Measurements from ENCODE around the gene GPHN. TPM values are rescaled to one million over a fixed set of nuclear protein-coding genes. Genes with fewer than 3 reads are reported as not detected.
"Not testable (repeated sequence)": the region's sequence is repeated elsewhere in the genome, so short reads cannot be mapped to it uniquely, and the experiment has no call there.

The GPHN gene
- total RNA-seq, 4 donors from 2014 or later: 14.4 to 32.7 (median 21.1) TPM

DNA sequence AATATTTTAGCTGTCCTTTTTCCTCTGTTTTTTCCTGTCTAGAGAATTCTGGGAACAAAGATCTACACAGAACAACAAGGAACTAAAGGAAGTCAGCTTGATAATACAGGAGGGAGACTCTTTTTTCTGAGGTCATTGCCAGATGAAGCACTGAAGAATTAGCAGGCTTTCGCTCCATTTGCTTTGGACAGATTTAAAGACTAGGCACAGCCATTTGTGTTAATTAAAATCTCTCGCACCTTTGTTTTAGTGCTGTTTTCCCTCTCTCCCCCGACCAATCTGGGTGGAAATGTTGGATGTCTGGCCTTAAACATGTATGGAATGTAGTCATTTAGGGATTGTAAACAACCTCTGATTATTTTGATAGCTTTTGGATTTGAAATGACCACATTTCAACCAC, 9.6 kb upstream of the GPHN start:
- no peaks in the 10 kb centered on the region for H3K36me3 ChIP-seq
- H3K9me3 ChIP-seq: no peaks in the 10 kb centered on the region
- WGBS, 2 donors: 85 to 88% methylated on average over 3 of the region's 3 CpGs
- intact Hi-C loops (cut with DNase I): loop anchor here (10.0 kb wide), 1 partner anchor 66 kb away; no protein-coding TSS in a partner anchor
- DNase-seq: no peak
- H3K4me1 ChIP-seq: no peaks in the 10 kb centered on the region
- no peak overlapping the region for H3K27ac ChIP-seq
- no peak overlapping the region for H3K4me3 ChIP-seq (replicated peaks in 1 of 3)
- no peaks in the 10 kb centered on the region for H3K27me3 ChIP-seq
- TF ChIP-seq, protein P1, sequence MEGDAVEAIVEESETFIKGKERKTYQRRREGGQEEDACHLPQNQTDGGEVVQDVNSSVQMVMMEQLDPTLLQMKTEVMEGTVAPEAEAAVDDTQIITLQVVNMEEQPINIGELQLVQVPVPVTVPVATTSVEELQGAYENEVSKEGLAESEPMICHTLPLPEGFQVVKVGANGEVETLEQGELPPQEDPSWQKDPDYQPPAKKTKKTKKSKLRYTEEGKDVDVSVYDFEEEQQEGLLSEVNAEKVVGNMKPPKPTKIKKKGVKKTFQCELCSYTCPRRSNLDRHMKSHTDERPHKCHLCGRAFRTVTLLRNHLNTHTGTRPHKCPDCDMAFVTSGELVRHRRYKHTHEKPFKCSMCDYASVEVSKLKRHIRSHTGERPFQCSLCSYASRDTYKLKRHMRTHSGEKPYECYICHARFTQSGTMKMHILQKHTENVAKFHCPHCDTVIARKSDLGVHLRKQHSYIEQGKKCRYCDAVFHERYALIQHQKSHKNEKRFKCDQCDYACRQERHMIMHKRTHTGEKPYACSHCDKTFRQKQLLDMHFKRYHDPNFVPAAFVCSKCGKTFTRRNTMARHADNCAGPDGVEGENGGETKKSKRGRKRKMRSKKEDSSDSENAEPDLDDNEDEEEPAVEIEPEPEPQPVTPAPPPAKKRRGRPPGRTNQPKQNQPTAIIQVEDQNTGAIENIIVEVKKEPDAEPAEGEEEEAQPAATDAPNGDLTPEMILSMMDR (IDR thresholded peaks at IDR 0.05): no peak
- no peak for TF ChIP-seq POLR2A (IDR thresholded peaks at IDR 0.05)

DNA sequence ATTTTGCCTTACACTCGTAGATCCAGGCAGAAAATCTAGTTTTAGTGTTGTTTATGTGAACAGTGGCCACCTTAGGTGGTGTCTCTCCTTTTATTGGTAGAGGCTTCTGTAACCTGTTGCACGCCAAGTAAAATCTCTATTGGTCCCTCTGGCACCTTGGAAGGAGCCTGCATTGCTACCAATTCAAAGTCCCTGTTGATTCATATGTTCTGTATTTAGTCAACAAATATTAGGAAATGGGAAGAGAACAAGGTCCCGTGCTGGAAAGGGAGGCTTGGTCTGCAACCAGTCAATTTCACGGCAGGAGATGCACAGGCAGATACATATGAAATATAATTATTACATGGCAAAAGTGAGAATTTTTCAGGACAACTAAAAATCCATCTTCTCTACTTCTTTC, 6.4 kb upstream of the GPHN start:
- intact Hi-C loops (cut with DNase I): no loop called here
- no peak for DNase-seq
- no peak for TF ChIP-seq POLR2A (IDR thresholded peaks at IDR 0.05)
- TF ChIP-seq, protein P1 (IDR thresholded peaks at IDR 0.05): no peak
- no peak overlapping the region for H3K4me3 ChIP-seq (replicated peaks in 1 of 3)
- H3K4me1 ChIP-seq: peaks cover 0 to under 1% of the 10 kb centered on the region in 2 donors
- WGBS, 2 donors: 82 to 86% methylated on average over 4 of the region's 4 CpGs
- no peaks in the 10 kb centered on the region for H3K36me3 ChIP-seq
- no peak overlapping the region for H3K27ac ChIP-seq
- no peaks in the 10 kb centered on the region for H3K27me3 ChIP-seq
- H3K9me3 ChIP-seq: no peaks in the 10 kb centered on the region

DNA sequence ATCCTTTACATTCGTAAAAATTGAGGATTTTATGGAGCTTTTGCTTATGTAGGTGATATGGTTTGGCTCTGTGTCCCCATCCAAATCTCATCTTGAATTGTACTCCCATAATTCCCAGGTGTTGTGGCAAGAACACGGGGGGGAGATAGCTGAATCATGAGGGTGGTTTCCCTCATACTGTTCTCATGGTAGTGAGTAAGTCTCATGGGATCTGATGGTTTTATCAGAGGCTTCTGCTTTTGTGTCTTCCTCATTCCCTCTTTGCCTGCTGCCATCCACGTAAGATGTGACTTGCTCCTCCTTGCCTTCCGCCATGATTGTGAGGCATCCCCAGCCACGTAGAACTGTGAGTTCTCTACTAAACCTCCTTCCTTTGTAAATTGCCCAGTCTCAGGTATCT, 5.1 kb upstream of the GPHN start:
- H3K4me3 ChIP-seq (replicated peaks in 1 of 3); H3K36me3 ChIP-seq; intact Hi-C loops (cut with DNase I); H3K27me3 ChIP-seq; H3K27ac ChIP-seq; DNase-seq; H3K4me1 ChIP-seq; H3K9me3 ChIP-seq: not testable (repeated sequence)
- 92 to 97% methylated on average over 5 of the region's 5 CpGs for WGBS, 2 donors

DNA sequence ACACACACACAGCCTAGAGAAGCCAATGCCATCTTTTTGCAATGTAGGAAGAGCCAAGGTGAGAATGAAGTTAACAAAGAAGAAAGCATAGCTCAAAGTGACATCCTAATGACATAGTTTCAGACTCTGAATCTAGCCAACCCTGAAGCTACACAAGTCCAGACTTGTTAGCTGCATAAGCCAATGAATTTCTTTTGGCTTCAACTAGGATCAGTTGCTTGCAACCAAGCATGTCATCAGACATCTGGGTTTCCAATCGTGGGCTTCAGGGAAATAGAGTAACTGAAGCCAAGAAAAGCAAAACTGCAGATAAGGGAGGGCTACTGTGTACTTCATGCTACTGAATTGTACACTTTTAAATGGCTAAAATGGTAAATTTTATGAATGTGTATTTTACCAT, 4.4 kb upstream of the GPHN start:
- DNase-seq: no peak
- Histone ChIP-seq H3K9me3 (no peaks in the 10 kb centered on the region), H3K27me3 (no peaks in the 10 kb centered on the region), H3K36me3 (no peaks in the 10 kb centered on the region), H3K4me3 (replicated peaks in 1 of 3) (no peak overlapping the region), H3K27ac (no peak overlapping the region), H3K4me1 (peaks cover 0 to 5% of the 10 kb centered on the region in 2 donors)
- intact Hi-C loops (cut with DNase I): no loop called here
- WGBS, 2 donors: 61 to 62% methylated on average over 1 of the region's 1 CpG
- TF ChIP-seq, protein P1 (IDR thresholded peaks at IDR 0.05): no peak
- no peak for TF ChIP-seq POLR2A (IDR thresholded peaks at IDR 0.05)

DNA sequence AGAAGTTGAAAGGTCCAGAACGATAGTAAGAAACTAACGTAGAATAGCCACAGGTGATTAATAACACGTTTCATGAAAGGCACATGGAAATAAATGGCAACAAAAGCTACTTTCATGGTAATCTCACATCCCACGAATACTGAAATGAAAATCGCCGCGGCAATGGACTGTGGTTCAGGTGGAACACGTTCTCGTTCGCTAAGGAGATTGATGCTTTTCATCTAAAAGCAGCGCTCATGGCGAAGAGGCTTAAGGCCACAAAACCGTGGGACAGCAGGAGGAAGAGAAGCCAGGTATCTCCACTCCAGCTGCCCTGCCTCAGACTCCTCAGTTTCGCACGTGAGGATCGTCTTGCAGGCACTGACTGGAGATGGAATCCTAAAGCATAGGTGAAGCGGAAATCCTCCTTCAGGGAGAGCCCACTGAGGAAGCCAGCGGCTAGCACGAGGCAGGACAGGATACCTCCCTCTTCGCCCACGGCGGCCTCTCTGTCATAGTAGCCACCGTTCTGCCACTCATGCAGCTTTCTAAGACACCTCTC, 696 bp upstream of the GPHN start:
- no peaks in the 10 kb centered on the region for H3K36me3 ChIP-seq
- no peaks in the 10 kb centered on the region for H3K9me3 ChIP-seq
- TF ChIP-seq, protein P1 (IDR thresholded peaks at IDR 0.05): no peak
- no peak for TF ChIP-seq POLR2A (IDR thresholded peaks at IDR 0.05)
- no peaks in the 10 kb centered on the region for H3K27me3 ChIP-seq
- WGBS, 2 donors: 2 to 3% methylated on average over 16 to 22 of the region's 23 CpGs
- intact Hi-C loops (cut with DNase I): no loop called here
- no peak for DNase-seq
- peak overlapping the region; percentile 59 to 80 (median 72) for H3K4me3 ChIP-seq (replicated peaks in 1 of 3)
- peaks cover 0 to 9% of the 10 kb centered on the region in 2 donors for H3K4me1 ChIP-seq
- peak overlapping the region; percentile 79 to 95 (median 90) for H3K27ac ChIP-seq

DNA sequence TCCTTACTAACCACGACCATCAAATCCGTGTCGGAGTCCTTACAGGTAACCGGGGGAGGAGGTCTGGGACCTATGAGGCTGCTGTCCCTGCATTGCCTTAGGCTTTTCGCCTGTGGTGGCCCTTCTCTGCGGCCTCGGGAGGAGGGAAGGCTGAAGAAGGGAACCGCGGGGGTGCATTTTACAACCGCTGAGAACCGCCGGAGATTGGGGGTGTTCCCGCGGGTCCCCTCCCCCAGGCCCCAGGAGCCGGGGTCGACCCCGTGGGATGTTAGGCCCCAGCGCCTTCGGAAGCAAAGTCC, 549 bp downstream of the GPHN start:
- no peaks in the 10 kb centered on the region for H3K36me3 ChIP-seq
- H3K27ac ChIP-seq: peak overlapping the region; percentile 73 to 95 (median 90)
- no peaks in the 10 kb centered on the region for H3K9me3 ChIP-seq
- TF ChIP-seq POLR2A (IDR thresholded peaks at IDR 0.05): no peak
- TF ChIP-seq, protein P1 (IDR thresholded peaks at IDR 0.05): no peak
- peak overlapping the region; percentile 59 to 98 (median 77) for H3K4me3 ChIP-seq (replicated peaks in 1 of 3)
- H3K27me3 ChIP-seq: no peaks in the 10 kb centered on the region
- DNase-seq: no peak
- 0% methylated on average over 2 to 5 of the region's 19 CpGs for WGBS, 2 donors
- intact Hi-C loops (cut with DNase I): no loop called here
- peaks cover 0 to 9% of the 10 kb centered on the region in 2 donors for H3K4me1 ChIP-seq

Measured in thyroid gland (tissue), 4 donors.